Stimulated activated CD8-positive, alpha-beta memory T cell treated with anti-CD3 and anti-CD28 coated beads, Interleukin-15, amount 100 ng/mL, for 24 hours (primary cell): ENCODE results near the gene HSPBP1.
A peak's percentile ranks its signal among the peaks of the same experiment; 100 is the strongest.
"Not testable (repeated sequence)": the region's sequence is repeated elsewhere in the genome, so short reads cannot be mapped to it uniquely, and the experiment has no call there.

Source experiments
- DNase-seq: peaks from one replicate; pipeline ENCODE4 v3.0.0-alpha.2; 2020; ENCODE audit warnings: low read depth

Gene HSPBP1, protein sequence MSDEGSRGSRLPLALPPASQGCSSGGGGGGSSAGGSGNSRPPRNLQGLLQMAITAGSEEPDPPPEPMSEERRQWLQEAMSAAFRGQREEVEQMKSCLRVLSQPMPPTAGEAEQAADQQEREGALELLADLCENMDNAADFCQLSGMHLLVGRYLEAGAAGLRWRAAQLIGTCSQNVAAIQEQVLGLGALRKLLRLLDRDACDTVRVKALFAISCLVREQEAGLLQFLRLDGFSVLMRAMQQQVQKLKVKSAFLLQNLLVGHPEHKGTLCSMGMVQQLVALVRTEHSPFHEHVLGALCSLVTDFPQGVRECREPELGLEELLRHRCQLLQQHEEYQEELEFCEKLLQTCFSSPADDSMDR

DNA sequence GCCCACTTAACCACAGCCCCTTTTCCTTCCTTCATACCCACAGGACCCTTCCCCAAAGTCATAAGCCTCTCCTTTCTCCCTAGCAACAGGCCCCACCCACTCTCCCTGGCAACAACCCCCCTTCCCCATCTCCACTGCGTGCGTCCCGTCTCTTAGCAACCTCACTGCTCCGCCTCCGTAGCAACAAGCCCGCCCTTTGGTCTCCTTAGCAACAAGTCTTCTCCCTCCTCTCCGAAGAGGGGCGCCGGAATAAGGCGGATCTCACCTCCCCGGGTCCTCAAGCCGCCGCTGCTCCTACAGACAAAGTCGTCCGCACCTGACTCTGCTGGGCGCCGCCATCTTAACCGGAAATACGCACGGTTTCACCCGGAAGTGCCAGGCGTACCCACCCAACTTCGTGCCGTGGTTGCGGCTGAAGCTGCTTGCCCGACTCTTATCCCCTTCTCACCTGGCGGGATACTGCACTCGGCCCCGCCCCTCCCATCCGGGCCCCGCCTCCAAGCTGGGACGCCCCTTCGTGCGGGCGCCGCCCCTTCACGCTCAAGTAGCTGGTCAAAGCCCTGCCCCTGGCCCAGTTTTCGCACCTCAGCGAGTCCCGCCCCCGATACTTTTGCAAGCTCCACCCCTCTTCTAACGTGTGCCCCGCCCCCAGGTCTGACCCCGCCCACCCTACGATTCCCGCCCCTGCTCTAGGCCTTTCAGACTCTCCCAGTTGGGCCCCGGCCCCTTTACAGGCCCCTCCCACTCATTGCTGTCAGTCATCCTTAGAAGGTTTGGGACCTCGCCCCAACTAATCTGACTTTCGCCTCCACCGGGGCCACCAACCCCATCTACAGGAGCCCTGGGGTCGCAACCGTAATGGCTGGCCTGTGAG is at the start of gene HSPBP1:
Gene HSPBP1, minus strand, starts transcription at position 341 of the 874 bp plus-strand sequence. CDS start 502 bp downstream, outside the sequence.
- peak; percentile 88 for DNase-seq

DNA sequence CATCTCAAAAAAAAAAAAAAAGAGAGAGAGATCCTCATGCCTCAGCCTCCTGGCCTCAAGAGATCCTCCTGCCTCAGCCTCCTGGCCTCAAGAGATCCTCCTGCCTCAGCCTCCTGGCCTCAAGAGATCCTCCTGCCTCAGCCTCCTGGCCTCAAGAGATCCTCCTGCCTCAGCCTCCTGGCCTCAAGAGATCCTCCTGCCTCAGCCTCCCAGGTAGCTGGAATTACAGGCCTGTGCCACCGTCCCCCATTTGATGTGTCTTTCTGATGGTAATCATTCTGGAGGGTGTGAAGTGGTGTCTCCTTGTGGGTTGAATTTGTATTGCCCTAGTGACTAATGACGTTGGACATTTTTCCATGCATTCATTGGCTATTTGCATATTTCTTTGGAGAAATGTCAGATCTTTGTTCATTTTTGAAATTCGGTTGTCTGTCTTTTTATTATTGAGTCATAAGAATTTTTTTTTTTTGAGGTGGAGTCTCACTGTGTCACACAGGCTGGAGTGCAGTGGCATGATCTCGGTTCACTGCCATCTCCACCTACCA is 48.9 kb upstream of the HSPBP1 start:
- DNase-seq, result not testable (repeated sequence)

DNA sequence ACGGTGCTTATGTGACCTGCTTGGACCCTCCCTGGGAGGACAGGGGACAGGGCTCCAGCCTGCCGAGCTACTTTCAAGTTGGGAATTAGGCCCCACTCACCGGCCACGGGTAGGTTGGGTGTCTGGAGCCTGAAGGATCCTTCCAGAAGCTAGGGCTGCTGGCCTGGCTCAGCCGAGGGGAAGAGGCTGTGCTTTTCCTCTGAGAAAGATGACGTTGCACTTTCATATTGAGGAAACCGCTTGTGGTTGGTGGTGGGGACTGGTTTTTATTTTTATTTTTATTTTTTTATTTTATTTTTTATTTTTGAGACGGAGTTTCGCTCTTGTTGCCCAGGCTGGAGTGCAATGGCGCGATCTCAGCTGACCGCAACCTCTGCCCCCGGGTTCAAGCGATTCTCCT is 45.3 kb upstream of the HSPBP1 start, which contains the start of gene TMEM150B:
Gene TMEM150B, minus strand, starts transcription at position 170 of the 400 bp plus-strand sequence. CDS start 4,305 bp downstream, outside the sequence.
- no peak for DNase-seq

DNA sequence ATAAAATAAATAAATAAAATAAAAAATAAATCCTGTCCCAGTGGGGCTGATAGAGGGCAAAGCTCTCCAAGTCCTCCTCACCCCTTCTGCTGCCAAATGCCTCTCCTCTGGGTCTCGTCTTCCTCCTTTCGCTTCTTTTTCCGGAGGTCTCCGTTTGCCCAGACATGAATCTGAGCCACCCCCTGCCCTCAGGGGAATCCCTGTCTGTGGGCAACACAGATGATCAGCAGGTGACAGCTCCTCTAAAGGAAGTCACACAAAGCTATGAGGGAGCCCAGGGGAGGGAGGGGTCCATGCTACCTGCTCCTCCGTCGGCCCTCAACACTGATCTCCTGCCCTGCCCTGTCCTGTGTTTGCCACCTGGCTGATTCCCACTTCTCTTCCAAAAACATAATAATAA is 44.8 kb upstream of the HSPBP1 start:
- DNase-seq, result no peak

DNA sequence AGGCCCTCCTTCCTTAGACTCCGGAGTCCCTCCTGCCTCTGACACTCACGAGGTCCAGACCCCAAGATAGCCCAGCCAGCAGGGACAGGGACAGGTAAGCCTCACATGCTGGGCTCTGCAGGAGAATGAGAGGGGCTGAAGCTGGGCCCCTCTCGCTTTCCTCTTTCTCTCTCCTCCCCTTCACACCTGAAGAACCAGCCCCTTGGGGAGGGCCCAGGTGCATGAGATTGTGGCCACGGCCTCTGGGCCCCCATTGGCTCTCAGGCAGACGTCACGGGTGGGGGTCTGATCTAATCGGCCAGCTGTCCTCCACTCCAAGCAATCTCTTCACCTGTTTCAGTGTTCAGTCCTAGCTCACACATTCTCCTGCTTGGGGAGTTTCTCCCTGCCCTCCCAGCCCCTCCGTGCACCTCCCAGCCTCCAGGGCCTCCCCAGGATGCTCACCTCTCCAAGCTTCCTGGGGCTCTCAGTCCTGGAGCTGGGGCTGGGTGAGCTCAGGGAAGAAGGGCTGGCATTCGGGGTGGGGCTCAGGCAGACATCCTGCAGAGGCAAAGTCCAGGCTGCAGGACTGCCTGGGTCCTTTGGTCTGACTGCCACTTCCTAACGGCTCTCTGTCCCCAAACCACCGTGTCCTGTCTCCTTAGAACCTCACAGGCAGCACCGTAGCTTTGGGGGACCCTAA is 42.4 kb upstream of the HSPBP1 start:
- DNase-seq, result no peak

DNA sequence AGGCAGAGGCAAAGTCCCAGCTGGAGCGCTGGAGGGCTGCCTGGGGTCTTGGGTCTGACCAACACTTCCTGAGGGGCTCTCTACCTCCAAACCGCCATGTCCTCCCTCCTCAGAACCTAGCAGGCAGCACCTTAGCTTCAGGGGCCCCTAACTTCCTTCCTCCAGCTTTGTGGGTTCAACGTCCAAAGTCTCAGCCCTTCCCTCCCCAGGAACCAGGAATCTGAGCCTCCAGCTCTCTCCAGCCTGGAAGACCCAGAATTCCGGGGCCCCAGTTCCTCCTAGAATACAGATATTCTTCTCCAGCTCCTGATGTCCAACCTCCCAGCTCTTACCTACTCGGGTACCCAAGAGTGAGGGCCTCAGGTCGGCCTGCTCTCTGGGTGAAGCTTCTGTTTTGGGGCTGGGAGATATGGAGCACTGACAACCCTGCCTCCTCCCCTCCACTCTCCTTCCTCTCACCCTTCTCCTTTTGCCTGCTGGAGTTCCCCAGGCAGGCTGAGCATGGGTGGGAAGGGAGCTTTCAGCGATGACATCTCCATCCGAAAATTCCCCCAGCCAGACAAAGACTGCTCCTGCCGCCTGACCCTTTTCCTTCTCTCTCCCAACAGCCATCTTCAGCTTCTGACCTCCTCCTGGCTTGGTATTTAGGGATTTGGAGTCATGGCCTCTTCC is 41.7 kb upstream of the HSPBP1 start:
- DNase-seq, result no peak

DNA sequence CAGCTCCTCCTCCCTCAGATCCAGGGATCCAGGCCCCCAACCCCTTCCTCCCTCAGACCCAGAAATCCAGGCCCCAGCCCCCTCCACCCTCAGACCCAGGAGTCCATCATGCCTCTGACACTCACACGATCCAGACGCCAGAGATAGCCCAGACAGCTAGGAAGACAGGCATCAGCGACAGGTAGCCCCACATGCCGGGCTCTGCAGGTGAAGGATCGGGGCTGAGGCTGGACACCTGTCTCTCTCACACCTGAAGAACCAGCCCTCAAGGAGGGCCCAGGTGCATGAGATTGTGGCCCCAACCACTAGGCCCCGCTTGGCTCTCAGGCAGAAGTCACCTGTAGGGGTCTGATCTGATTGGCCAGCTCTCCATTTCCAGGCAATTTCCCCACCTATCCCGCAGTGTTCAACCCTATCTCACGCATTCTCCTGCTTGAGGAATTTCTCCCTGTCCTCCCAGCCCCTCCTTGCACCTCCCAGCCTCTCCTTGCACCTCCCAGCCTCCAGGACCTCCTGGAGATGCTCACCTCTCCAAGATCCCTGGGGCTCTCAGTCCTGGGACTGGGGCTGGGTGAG is 41.0 kb upstream of the HSPBP1 start:
- no peak for DNase-seq

DNA sequence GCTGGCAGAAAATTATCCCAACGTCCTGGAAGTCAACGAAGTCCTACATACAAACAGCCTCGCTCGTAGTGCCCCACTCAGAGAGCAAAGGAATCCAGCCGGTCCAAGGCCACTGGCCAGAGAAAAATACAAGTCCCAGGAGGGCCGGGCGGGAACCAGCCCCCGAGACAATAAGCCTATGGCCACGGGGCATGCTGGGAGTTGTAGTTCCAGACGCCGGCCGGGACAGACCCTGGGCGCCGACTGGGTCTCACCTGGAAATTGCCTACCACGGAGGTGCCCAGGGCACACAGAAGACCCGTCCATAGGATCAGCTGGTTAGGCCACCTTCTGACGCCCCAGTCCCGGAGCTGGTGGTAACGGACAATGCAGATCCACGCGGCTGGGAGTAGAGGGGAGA is 39.9 kb upstream of the HSPBP1 start:
- DNase-seq, result no peak

DNA sequence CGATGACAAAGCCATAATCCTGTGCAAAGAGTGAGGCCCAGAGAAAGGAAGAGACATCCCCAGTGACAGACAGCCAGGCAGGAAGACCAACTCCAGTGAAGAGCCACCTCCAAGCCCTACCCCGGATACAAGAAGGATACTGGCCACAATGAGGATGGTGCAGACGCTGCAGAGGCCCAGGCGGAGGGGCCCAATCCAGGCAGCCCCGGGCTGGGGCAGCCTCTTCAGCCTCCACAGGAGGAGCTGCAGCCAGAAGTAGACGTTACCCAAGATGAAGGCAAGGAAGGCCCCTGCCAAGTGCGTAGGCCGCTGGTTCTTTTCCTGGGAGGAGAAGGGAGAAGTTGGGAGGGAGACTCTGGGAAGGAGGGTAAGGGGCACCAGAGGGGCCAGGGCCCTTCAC is 36.7 kb upstream of the HSPBP1 start:
- DNase-seq, result no peak

DNA sequence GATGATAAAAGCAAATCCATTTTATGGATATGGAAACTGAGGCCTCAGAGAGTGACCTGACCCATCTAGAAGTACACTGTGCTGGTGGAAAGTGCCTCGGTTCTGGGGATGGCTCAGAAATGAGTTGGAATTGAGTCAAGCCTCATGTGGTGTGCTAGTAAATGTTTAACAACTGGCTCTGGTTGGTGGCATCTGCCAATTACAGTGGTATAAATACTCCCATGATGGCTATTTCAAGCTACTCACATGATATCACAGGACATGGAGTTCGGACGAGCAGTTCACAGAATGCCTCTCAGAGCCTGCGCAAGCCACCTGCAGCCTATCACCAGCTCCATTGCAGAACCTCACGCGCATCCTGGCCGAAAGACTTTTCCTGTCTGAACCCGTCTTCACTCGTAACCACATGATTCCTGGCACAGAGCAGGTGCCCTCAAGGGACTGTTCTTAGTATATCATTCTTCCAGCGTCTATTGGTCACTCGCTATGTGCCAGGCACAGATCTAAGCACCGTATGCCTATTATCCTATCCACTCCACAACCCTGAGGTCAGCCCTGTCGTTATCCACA is 36.1 kb upstream of the HSPBP1 start:
- no peak for DNase-seq

DNA sequence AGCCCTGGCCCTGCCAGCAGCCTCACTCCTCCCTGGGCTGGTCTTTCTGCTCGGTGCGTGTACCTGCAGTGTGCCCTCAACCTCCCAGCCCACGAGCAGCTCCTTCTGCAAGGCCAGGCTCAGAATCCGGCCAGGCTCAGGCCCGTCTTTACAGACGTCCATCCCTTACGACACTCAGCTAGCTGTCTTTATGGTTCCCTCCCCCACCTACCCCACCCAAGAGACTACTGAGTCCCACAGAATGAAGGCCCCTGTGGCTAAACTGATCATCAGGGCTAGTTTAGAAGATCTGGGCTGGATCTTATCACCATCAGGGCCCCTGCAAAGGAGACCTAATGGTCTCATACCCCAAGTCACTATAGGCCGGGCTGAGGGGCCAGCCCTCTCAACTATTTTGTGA is 34.5 kb upstream of the HSPBP1 start:
- no peak for DNase-seq

DNA sequence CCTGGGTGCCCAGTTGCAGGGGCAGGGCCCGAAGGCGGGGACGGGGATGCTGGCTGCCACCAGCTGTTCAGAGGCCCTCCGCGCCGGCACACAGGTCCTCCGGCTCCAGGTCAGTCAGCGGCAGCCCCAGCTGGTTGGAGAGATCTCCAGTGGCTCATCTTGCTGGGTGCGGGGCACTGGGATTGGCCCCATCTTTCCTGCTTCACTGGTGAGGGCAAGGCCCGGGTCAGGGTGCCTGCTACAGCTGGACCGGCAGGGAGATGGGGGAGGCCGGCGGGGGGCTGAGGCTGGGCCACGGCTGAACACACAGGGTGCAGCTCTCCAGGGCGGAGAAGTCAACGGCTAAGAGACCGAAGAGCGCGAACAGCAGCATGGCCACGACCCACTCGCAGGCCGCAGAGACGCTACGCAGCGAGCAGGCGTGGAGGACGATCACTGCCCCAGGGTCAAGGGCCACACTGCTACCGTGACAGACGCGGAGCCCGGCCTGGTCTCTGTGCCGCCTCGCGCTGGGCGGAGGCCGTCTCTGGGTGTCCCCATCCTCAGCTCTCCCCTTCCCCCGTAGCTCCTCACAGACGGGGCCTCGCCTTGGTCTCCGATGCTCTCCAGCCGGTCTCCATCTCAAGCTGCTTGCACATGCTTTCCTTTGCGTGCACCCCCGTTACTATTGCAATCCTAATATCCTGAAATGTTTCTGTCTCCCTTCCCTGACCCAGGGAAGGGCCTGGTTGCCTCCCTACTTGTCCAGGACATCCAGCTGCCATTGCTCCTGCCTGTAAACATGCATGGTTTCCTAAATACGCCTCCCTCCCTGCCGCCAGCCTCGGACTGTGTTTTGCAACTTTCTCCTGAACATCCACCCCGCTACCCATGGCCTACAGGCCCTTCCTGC is 33.0 kb upstream of the HSPBP1 start:
- no peak for DNase-seq

DNA sequence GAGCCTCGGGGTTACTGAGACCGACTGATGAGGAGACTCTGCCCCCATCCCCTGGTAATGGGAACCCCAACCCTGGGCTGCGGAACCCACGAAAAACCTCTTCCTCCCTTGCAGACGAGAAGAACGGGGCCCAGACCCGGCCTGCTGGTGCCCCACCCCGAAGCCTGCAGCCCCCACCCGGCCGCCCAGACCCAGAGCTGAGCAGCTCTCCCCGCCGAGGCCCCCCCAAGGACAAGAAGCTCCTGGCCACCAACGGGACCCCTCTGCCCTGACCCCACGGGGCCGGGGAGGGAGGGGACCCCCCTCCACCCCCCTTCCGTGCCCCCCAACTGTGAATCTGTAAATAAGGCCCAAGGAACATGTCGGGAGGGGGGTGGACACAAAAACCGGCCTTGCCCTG is 31.9 kb upstream of the HSPBP1 start:
- no peak for DNase-seq

DNA sequence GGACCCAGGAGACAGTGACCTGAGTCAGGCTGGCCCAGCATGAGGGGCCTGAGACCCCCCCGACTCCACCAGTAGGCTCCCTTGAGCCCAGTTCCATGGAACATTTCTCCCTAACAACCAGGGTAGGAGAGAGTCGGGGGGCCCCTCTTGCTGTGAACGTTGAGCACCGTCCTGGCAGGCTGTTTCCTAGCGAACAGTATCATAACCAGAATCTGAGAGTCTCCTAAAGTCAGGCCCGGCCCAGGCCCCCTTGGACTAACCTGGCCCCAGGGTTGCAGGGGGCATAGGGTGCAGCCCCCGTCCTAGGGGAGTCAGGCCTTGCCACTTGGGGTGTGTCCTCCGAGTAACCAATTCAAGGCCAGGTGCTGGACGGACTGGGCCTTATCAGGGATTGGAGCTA is 31.5 kb upstream of the HSPBP1 start:
- DNase-seq, result no peak

DNA sequence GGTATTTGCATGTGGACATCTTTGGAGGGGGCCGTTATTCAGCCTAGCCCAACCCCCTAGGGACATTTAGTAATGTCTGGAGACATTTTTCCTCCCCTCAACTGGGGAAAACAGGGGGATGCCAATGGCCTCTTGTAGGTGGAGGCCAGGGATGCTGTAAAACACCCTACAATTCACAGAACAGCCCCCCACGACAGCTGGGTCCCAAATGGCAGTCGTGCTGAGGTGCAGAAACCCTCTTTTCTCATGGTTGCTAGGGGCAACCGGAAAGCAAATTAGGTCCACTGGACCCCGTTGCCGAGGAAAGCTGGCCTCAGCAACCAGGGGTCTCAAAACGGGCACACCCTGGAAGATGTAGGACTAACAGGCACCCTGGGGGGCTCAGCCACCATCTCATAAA is 30.6 kb upstream of the HSPBP1 start:
- DNase-seq, result no peak

DNA sequence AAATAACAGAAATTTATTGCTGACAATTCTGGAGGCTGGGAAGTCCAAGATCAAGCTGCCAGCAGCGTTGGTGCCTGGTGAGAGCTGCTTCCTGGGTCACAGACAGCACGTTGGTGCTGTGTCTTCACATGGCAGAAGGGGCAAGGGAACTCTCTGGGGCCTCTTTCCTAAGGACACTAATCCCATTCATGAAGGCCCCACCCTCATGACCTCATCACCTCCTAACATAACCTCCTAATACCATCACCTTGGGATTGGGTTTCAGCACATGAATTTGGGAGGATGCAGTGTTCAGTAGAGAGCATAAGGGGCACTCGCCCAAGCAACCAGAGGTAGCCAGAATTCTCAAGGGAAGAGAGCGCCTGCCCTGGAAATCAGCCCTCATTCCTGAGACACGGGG is 29.5 kb upstream of the HSPBP1 start:
- DNase-seq, result no peak

DNA sequence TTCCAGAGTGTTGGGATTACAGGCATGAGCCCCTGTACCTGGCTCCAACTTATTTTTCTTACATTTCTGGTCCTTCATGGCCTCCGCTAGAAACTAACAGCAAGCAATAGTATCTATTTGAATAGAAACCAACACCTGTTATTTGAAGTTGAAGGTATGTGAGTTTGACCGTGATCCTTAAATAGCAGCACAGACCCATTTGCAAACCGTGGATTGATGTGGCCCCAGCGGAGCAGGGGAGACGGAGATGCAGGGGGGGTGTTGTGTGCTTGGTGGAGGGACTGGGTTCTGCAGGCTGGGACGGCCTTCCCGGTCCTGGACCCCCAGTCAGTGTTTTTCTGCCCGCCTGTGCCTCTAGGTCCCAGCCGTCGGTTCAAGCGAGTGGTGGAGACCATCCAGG is 28.4 kb upstream of the HSPBP1 start:
- DNase-seq, result no peak

DNA sequence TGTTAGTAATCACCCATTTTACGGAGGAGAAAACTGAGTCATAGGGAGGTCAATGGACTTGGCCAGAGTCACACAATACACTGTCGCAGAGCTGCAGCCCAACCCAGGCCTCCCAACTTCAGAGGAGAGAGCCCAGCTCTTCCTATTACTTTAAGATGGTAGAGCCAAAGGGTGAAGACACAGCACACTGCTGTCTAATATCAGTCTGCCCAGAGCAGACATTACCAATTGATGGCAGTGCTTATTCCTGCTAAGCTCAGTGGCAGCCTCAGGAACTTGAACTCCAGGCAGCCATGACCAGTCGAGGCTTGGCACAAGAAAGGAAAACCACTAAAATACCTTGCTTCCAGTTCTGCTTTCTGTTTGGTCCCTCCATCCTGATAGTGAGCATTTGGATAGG is 26.8 kb upstream of the HSPBP1 start:
- no peak for DNase-seq

DNA sequence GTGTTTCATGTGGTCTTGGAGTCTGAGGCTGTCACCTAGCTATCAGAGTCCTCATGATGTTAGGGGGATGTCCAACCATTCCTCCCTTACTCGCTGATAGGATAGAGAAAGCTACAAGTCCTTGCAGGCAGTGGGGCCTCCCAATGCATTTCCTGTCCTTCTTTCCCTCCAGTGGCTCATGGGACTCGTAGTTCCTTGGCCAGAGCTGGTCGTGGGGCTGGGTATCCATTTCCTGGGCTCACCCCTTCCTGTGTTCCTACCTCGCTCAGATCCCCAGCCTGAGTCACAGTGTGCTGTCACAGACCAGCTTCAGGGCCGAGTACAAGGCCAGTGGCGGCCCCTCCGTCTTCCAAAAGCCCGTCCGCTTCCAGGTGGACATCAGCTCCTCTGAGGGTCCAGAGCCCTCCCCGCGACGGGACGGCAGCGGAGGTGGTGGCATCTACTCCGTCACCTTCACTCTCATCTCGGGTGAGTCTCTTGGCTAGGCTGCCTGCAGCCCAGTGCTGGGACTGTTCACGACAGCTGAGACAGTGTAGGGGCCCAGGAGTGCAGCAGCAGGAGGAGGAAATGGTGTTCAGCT is 26.2 kb upstream of the HSPBP1 start:
- no peak for DNase-seq

DNA sequence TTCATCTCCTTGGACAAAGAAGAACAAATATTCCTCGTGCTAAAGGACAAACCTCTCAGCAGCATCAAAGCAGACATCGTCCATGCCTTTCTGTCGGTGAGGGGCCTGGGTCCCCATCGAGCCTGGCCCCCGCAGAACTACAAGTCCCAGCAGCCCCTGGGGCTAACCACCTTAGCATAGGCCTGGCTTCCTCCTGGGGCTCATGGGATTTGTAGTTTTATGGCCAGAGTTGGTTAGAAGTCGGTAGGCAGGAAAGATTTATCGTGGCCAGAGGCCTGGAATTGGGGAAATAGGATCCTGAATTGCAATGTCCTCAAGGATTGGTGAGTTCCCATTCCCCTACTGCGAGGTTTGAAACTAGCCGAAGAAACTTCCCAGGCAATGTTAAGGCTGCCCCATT is 25.6 kb upstream of the HSPBP1 start:
- no peak for DNase-seq
